ENCODE measurements around the gene FRG2C.

DNA sequence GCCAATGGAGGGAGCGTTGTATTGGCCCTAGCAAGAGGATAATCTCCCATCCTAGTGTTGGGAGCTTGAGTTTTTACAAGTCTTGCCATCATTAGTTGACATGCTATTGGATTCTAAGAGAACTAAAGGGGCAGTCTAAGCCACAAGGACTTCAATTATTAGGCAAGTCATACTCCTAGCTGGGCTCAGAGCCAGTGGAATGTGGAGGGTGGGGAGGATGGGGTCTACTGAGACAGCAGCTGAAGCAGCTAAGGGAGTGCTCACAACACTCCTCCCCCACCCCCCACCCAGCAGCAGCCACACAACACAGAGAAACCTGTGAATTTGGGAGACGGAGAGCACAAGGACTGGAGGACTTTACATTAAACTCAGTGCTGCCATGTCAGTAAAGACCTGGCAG lies 27.9 kb downstream of the FRG2C start:
- no peak for TF ChIP-seq CTCF (IDR thresholded peaks at IDR 0.05; ENCODE audit: low read depth, low read length, poor library complexity, severe bottlenecking)
- TF ChIP-seq EZH2phosphoT487 (IDR thresholded peaks at IDR 0.05; ENCODE audit: borderline replicate concordance, low read length) = no peak

Measured in DOHH2 (cell line).